A549 (cell line): ENCODE results near the gene B9D2. TPM values are rescaled to one million over a fixed set of nuclear protein-coding genes. Genes with fewer than 3 reads are reported as not detected.
A peak's percentile ranks its signal among the peaks of the same experiment; 100 is the strongest.

Experiments
- ATAC-seq, 2 experiments: fragments of 200-7000 bp in 1 of 2; fragments of >200 bp in 1 of 2; cut with Nextera tagmentation in 1 of 2; cut with Tn5 transposase in 1 of 2; 3 replicates each; pipeline versions ENCODE4 v1.8.0 to v1.9.1; 2018 to 2020; ENCODE audit warnings: mild to moderate bottlenecking in 1 of 2, moderate library complexity in 1 of 2
- CTCF ChIA-PET: fragments of 300-600 bp; sonication (Branson Sonifier 250); formaldehyde crosslinking; extraction: SDS; loops from one replicate; lab custom pipeline; 2021; ENCODE audit warnings: antibody characterized with exemption, inconsistent platforms; lab: Yijun Ruan, JAX
- POLR2A ChIA-PET: fragments of 350-600 bp; formaldehyde crosslinking; extraction: SDS; loops from one replicate; lab custom pipeline; 2021; ENCODE audit warnings: antibody characterized with exemption, inconsistent platforms; lab: Yijun Ruan, JAX
- DNase-seq, 2 experiments: peaks; one replicate each; pipeline versions ENCODE4 v3.0.0 to v3.0.0-alpha.2; 2011 to 2016; ENCODE audit warnings: low read depth in 1 of 2, low spot score in 1 of 2
- FAIRE-seq: peaks from 2 replicates; lab custom pipeline; 2011; peaks lifted over from hg19 to GRCh38; lab: Jason Lieb, UNC
- H3K27ac ChIP-seq, 2 experiments: fragments of >200 bp; sonication (Bioruptor Twin); formaldehyde crosslinking; 3 replicates each; pipeline ENCODE4 v1.5.1; 2016 to 2017
- H3K4me1 ChIP-seq: fragments of >200 bp; sonication (Bioruptor Twin); formaldehyde crosslinking; 3 replicates; pipeline ENCODE4 v1.6.1; 2016
- H3K4me2 ChIP-seq: fragments of >200 bp; sonication (Bioruptor Twin); formaldehyde crosslinking; 3 replicates; pipeline ENCODE4 v1.6.1; 2016
- H3K4me3 ChIP-seq: fragments of >200 bp; sonication (Bioruptor Twin); formaldehyde crosslinking; 3 replicates; pipeline ENCODE4 v1.5.1; 2016
- H3K9me3 ChIP-seq: fragments of >200 bp; sonication (Bioruptor Twin); formaldehyde crosslinking; 3 replicates; pipeline ENCODE4 v1.6.1; 2016
- CHD4 ChIP-seq: fragments of 200-600 bp; sonication (generic); IDR thresholded peaks from 2 replicates; pipeline ENCODE4 v1.6.1; 2016; ENCODE audit warnings: antibody characterized with exemption, mild to moderate bottlenecking, borderline replicate concordance
- EHF ChIP-seq: fragments of 250-450 bp; sonication (Bioruptor Pico); IDR thresholded peaks from 2 replicates; pipeline ENCODE4 v1.5.0; 2020; ENCODE audit warnings: mild to moderate bottlenecking
- FOSB ChIP-seq: fragments of 250-450 bp; sonication (Bioruptor Pico); IDR thresholded peaks from 2 replicates; pipeline ENCODE4 v1.5.0; 2020; ENCODE audit warnings: mild to moderate bottlenecking, moderate library complexity
- FOSL2 ChIP-seq, 2 experiments: fragments of 450-650 bp in 1 of 2; fragments of >200 bp in 1 of 2; sonication (Bioruptor Twin) in 1 of 2; formaldehyde crosslinking; IDR thresholded peaks; 2 replicates each; pipeline versions ENCODE4 v1.5.0 to v1.6.1; 2016 to 2020; ENCODE audit warnings: mild to moderate bottlenecking in 1 of 2, moderate library complexity in 1 of 2
- GATA3 ChIP-seq: IDR thresholded peaks from 2 replicates; pipeline ENCODE4 v1.6.1; 2012; ENCODE audit warnings: borderline replicate concordance
- HEYL ChIP-seq: fragments of 250-450 bp; sonication (Bioruptor Pico); IDR thresholded peaks from 2 replicates; pipeline ENCODE4 v1.8.0; 2021; ENCODE audit warnings: mild to moderate bottlenecking, moderate library complexity
- HOXA7 ChIP-seq: fragments of 250-450 bp; sonication (Bioruptor Pico); IDR thresholded peaks from 2 replicates; pipeline ENCODE4 v1.5.0; 2020; ENCODE audit warnings: mild to moderate bottlenecking, moderate library complexity
- HOXB5 ChIP-seq: fragments of 250-450 bp; sonication (Bioruptor Pico); IDR thresholded peaks from 2 replicates; pipeline ENCODE4 v1.5.0; 2020; ENCODE audit warnings: mild to moderate bottlenecking, moderate library complexity
- JUN ChIP-seq, 2 experiments: fragments of >200 bp; sonication (Bioruptor Twin); formaldehyde crosslinking; IDR thresholded peaks; 2 replicates in 1 of 2; 3 replicates in 1 of 2; pipeline ENCODE4 v1.6.1; 2016 to 2017
- KDM1A ChIP-seq: fragments of 200-600 bp; sonication (generic); IDR thresholded peaks from 2 replicates; pipeline ENCODE4 v1.6.1; 2016; ENCODE audit warnings: low read depth, mild to moderate bottlenecking
- MAFK ChIP-seq: fragments of 450-650 bp; IDR thresholded peaks from 2 replicates; pipeline ENCODE4 v1.6.1; 2014; ENCODE audit not compliant: partially characterized antibody
- MYC ChIP-seq: IDR thresholded peaks from 2 replicates; pipeline ENCODE4 v1.6.1; 2012; ENCODE audit warnings: mild to moderate bottlenecking, inconsistent platforms, low read length, improper control_type of control experiment, borderline replicate concordance
- NFE2L2 ChIP-seq: fragments of 150-350 bp; conservative IDR thresholded peaks from 2 replicates; pipeline ENCODE4 v1.6.1; 2014; ENCODE audit warnings: low read length
- NPAS2 ChIP-seq: fragments of 250-450 bp; sonication (Bioruptor Pico); IDR thresholded peaks from 2 replicates; pipeline ENCODE4 v1.8.0; 2022; ENCODE audit warnings: mild to moderate bottlenecking, moderate library complexity, borderline replicate concordance
- PHF8 ChIP-seq: fragments of 200-600 bp; sonication (generic); IDR thresholded peaks from 2 replicates; pipeline ENCODE4 v1.6.1; 2016; ENCODE audit warnings: low read depth, mild to moderate bottlenecking, antibody characterized with exemption, moderate library complexity, borderline replicate concordance
- RAD21 ChIP-seq, 2 experiments: fragments of >200 bp in 1 of 2; sonication (Bioruptor Twin) in 1 of 2; formaldehyde crosslinking in 1 of 2; IDR thresholded peaks in 1 of 2; conservative IDR thresholded peaks in 1 of 2; 2 replicates in 1 of 2; 3 replicates in 1 of 2; pipeline ENCODE4 v1.6.1; 2012 to 2018; ENCODE audit warnings: inconsistent platforms in 1 of 2
- RFX5 ChIP-seq: fragments of 450-650 bp; IDR thresholded peaks from 2 replicates; pipeline ENCODE4 v1.7.1; 2014; ENCODE audit warnings: antibody characterized with exemption, mild to moderate bottlenecking, moderate library complexity
- SMC3 ChIP-seq: fragments of >200 bp; sonication (Bioruptor Twin); formaldehyde crosslinking; IDR thresholded peaks from 3 replicates; pipeline ENCODE4 v1.6.1; 2018; ENCODE audit warnings: inconsistent platforms
- SREBF2 ChIP-seq: fragments of 450-650 bp; IDR thresholded peaks from 2 replicates; pipeline ENCODE4 v1.6.1; 2014; ENCODE audit warnings: mild to moderate bottlenecking, moderate library complexity
- TFCP2L1 ChIP-seq: fragments of 250-450 bp; sonication (Bioruptor Pico); IDR thresholded peaks from 2 replicates; pipeline ENCODE4 v1.5.0; 2021; ENCODE audit warnings: mild to moderate bottlenecking
- ZSCAN20 ChIP-seq: fragments of 250-450 bp; sonication (Bioruptor Pico); IDR thresholded peaks from 2 replicates; pipeline ENCODE4 v1.8.0; 2022; ENCODE audit warnings: mild to moderate bottlenecking, moderate library complexity
- WGBS: methylation state at CpG from one replicate; pipeline ENCODE4 v1.1.6; 2017; ENCODE audit errors: missing lambda C conversion rate; 5-methylcytosine and 5-hydroxymethylcytosine counted together
- polyA plus RNA-seq, 4 experiments: library from polyadenylated mRNA; depleted of rRNA in 3 of 4; stranded (reverse); fragments of >200 nt; fragmentation: RNase III in 1 of 4; extraction: RNeasy Plus Mini Kit Qiagen cat#74134 plus additional on column Dnase treatment in 1 of 4; gene quantifications; 2 replicates in 3 of 4; 3 replicates in 1 of 4; pipeline ENCODE4 v1.2.3, GENCODE V29; 2011 to 2017
- TF ChIP-seq, protein P1 (sequence below): fragments of >200 bp; sonication (Bioruptor Twin); formaldehyde crosslinking; IDR thresholded peaks from 3 replicates; pipeline ENCODE4 v1.6.1; 2016
- TF ChIP-seq, protein P2 (sequence below): fragments of 250-450 bp; sonication (Bioruptor Pico); IDR thresholded peaks from 2 replicates; pipeline ENCODE4 v1.5.0; 2021; ENCODE audit warnings: mild to moderate bottlenecking, moderate library complexity, borderline replicate concordance
- TF ChIP-seq, protein P3 (sequence below): fragments of 450-650 bp; IDR thresholded peaks from 2 replicates; pipeline ENCODE4 v1.6.1; 2014; ENCODE audit warnings: antibody characterized with exemption
- TF ChIP-seq, protein P4 (sequence below): IDR thresholded peaks from 2 replicates; pipeline ENCODE4 v1.6.1; 2012

The B9D2 gene
- polyA plus RNA-seq, 2 of the 4 experiments (the other 2 are of a cell fraction), result 19.6 to 22.5 TPM

DNA sequence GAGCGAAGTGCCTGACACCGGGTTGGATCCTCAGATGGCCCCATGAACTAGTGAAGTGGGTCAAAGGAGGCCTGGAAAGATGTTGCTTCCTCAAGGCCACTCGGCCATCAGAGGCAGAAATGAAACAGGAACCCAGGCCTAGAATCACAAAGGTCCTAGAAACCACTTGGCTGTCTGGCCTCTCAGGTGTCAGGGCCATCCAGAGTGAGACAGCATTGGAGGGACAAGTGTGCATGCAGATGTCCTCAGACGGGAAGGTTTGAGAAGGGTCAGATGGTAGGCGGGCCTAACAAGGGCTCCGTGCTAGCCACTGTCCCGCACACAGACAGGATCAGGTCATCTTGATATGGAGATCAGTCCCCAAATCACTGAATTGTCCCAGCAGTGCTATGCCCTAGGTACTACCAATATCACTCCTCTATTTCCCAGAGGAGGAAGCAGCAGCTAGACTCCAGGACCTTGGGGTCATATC lies 39.7 kb downstream of the B9D2 start:
- DNase-seq, result peak in 1 of 2 experiments; percentile 41
- TF ChIP-seq, protein P1, sequence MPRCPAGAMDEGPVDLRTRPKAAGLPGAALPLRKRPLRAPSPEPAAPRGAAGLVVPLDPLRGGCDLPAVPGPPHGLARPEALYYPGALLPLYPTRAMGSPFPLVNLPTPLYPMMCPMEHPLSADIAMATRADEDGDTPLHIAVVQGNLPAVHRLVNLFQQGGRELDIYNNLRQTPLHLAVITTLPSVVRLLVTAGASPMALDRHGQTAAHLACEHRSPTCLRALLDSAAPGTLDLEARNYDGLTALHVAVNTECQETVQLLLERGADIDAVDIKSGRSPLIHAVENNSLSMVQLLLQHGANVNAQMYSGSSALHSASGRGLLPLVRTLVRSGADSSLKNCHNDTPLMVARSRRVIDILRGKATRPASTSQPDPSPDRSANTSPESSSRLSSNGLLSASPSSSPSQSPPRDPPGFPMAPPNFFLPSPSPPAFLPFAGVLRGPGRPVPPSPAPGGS, result 0 out of 3 replicates have a peak, but pooled peaks have one; percentile 37
- TF ChIP-seq KDM1A (no peak), ZSCAN20 (CRISPR knock-in tag) (no peak), HEYL (CRISPR knock-in tag) (no peak), SMC3 (no peak), TFCP2L1 (CRISPR knock-in tag) (peak; percentile 69; the same call in 1 of the 2 replicates)
- TF ChIP-seq, protein P2, sequence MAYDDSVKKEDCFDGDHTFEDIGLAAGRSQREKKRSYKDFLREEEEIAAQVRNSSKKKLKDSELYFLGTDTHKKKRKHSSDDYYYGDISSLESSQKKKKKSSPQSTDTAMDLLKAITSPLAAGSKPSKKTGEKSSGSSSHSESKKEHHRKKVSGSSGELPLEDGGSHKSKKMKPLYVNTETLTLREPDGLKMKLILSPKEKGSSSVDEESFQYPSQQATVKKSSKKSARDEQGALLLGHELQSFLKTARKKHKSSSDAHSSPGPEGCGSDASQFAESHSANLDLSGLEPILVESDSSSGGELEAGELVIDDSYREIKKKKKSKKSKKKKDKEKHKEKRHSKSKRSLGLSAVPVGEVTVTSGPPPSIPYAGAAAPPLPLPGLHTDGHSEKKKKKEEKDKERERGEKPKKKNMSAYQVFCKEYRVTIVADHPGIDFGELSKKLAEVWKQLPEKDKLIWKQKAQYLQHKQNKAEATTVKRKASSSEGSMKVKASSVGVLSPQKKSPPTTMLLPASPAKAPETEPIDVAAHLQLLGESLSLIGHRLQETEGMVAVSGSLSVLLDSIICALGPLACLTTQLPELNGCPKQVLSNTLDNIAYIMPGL (CRISPR knock-in tag), result no peak
- ATAC-seq, result no peak
- Histone ChIP-seq H3K4me2 (peak overlapping the region; percentile 62), H3K4me1 (peaks cover 79% of the 10 kb centered on the region), H3K9me3 (no peaks in the 10 kb centered on the region), H3K27ac (peak overlapping the region; percentile 81 to 91), H3K4me3 (no peak overlapping the region)
- CTCF ChIA-PET, result interaction anchor here (0.7 to 18.6 kb wide), 12 partner anchors 14 to 246 kb away, joined by 3 to 295 read pairs (median 4); partner anchors contain the start of genes CCDC97 and TGFB1
- FAIRE-seq, result peak; percentile 96
- POLR2A ChIA-PET, result interaction anchor here (0.5 to 4.9 kb wide), 4 partner anchors 14 to 241 kb away, joined by 4 to 32 read pairs (median 16); partner anchors contain the start of genes B9D2, CCDC97 and TGFB1
- 80% methylated on average over 7 of the region's 7 CpGs for WGBS

DNA sequence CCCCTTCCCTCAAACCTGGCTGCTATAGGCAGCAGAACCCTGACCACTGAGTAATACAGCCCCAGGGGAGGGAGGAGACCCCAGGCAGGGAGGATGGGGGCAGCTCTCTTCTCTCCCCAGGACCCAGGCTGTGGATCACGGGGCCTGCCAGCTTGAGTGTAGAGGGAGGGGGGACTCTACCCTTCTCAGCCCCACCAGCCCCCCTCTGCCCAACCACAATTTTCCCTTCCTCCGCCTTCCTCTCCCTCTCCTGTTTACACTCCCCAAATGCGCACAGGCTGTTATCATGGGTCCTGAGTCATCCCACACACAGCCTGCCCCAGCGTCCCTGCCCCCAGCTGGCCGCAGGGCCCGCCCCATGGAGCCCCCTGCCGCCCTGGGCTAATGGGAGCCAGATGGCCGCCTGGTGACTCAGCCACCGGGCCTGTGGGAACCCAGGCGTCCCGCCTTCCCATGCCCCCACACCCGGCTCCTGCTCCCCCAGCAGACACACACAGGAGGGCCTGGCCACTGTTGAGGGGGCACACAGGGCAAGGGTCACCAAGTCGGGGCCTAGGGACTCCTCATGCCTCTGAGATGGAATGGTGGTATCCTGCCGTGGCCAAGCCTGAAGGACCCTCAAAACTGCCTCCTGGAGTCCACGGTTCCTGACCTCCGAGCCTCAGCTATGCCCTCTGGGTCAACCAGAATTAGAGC lies 40.4 kb downstream of the B9D2 start:
- WGBS, result 19% methylated on average over 16 of the region's 16 CpGs
- ChIA-PET CTCF (interaction anchor here (0.9 to 18.6 kb wide), 11 partner anchors 15 to 247 kb away, joined by 3 to 295 read pairs (median 5); partner anchors contain the start of genes CCDC97, HNRNPUL1 and TGFB1), POLR2A (interaction anchor here (0.5 to 4.9 kb wide), 7 partner anchors 8 to 242 kb away, joined by 3 to 32 read pairs (median 5); partner anchors contain the start of genes B9D2, CCDC97, DMAC2 and HNRNPUL1)
- Histone ChIP-seq H3K4me2 (peak overlapping the region; percentile 62), H3K4me1 (peaks cover 74% of the 10 kb centered on the region), H3K9me3 (no peaks in the 10 kb centered on the region), H3K4me3 (peak overlapping the region; percentile 15; the same call in 2 of the 3 replicates), H3K27ac (peak overlapping the region; percentile 81 to 91)
- peak; percentile 39 to 69 for ATAC-seq
- peak; percentile 87 to 93 for DNase-seq
- no peak for FAIRE-seq
- TF ChIP-seq FOSL2 (IDR thresholded peaks at IDR 0.05) (peak; percentile 81), FOSL2 (CRISPR knock-in tag; IDR thresholded peaks at IDR 0.05) (peak; percentile 97), MYC (peak; percentile 58), RAD21 (conservative IDR thresholded peaks at IDR 0.05 in 1 of 2, IDR thresholded peaks at IDR 0.05 in 1 of 2) (0 out of 5 replicates have a peak, but pooled peaks of 1 of the 2 experiments have one; percentile 20), TFCP2L1 (CRISPR knock-in tag) (0 out of 2 replicates have a peak, but pooled peaks have one; percentile 65), MAFK (peak; percentile 36), SMC3 (peak; percentile 18; the same call in 1 of the 3 replicates), FOSB (peak; percentile 7; the same call in 1 of the 2 replicates), HOXA7 (CRISPR knock-in tag) (no peak), NPAS2 (CRISPR knock-in tag) (no peak), PHF8 (no peak), NFE2L2 (0 out of 2 replicates have a peak, but pooled peaks have one; percentile 3), SREBF2 (no peak), EHF (CRISPR knock-in tag) (0 out of 2 replicates have a peak, but pooled peaks have one; percentile 51), GATA3 (peak; percentile 79; the same call in 1 of the 2 replicates), JUN (IDR thresholded peaks at IDR 0.05) (peak; percentile 81 to 92; a peak in 4 of 5 replicates), HOXB5 (CRISPR knock-in tag) (peak; percentile 62; the same call in 1 of the 2 replicates), CHD4 (no peak), RFX5 (no peak)
- TF ChIP-seq, protein P1, result 0 out of 3 replicates have a peak, but pooled peaks have one; percentile 52
- TF ChIP-seq, protein P3, sequence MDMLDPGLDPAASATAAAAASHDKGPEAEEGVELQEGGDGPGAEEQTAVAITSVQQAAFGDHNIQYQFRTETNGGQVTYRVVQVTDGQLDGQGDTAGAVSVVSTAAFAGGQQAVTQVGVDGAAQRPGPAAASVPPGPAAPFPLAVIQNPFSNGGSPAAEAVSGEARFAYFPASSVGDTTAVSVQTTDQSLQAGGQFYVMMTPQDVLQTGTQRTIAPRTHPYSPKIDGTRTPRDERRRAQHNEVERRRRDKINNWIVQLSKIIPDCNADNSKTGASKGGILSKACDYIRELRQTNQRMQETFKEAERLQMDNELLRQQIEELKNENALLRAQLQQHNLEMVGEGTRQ, result 0 out of 2 replicates have a peak, but pooled peaks have one; percentile 5
- TF ChIP-seq, protein P4, sequence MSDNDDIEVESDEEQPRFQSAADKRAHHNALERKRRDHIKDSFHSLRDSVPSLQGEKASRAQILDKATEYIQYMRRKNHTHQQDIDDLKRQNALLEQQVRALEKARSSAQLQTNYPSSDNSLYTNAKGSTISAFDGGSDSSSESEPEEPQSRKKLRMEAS, result peak; percentile 83
- TF ChIP-seq, protein P2 (CRISPR knock-in tag), result no peak
